Astrocyte of the cerebellum (primary cell): ENCODE results near the gene ST3GAL3.

Source experiments
- DNase-seq: peaks from one replicate; pipeline ENCODE4 v3.0.0-alpha.2; 2011; ENCODE audit warnings: low read depth
- H3K4me3 ChIP-seq: 2 replicates; pipeline ENCODE4 v1.5.1; 2011; ENCODE audit warnings: mild to moderate bottlenecking, low read depth, low read length, moderate library complexity
- CTCF ChIP-seq: IDR thresholded peaks from 2 replicates; pipeline ENCODE4 v1.5.1; 2012; ENCODE audit warnings: low read length, low read depth, moderate library complexity, mild to moderate bottlenecking; ENCODE audit errors: missing control alignments
- in situ Hi-C: cut with HindIII; loops from 2 replicates; pipeline ENCODE4 v1.10.0; 2017; ENCODE audit warnings: low sequenced_read_pairs

ST3GAL3 gene

GRCh38 chr1:43763497-43763973 is 56.2 kb downstream of the ST3GAL3 start:
- no peak overlapping the region for H3K4me3 ChIP-seq
- in situ Hi-C loops = loop anchor here (5.0 to 10.0 kb wide), 3 partner anchors 101 to 261 kb away; partner anchors contain the start of gene CCDC24
- peak; percentile 80 for TF ChIP-seq CTCF
- DNase-seq = peak; percentile 89

- no peak for DNase-seq
- H3K4me3 ChIP-seq = no peak overlapping the region
- in situ Hi-C loops = loop anchor here (5.0 to 10.0 kb wide), 3 partner anchors 100 to 260 kb away; partner anchors contain the start of gene CCDC24
- TF ChIP-seq CTCF = no peak
Observed at GRCh38 chr1:43764581-43764980, 57.2 kb downstream of the ST3GAL3 start.

- no peak for TF ChIP-seq CTCF
Observed at GRCh38 chr1:43766086-43766784, 58.9 kb downstream of the ST3GAL3 start.

GRCh38 chr1:43766818-43767525 is 59.6 kb downstream of the ST3GAL3 start:
- H3K4me3 ChIP-seq = no peak overlapping the region
- TF ChIP-seq CTCF = no peak
- DNase-seq = peak; percentile 35
- in situ Hi-C loops = loop anchor here (5.0 to 10.0 kb wide), 5 partner anchors 70 to 258 kb away; partner anchors contain the start of genes ATP6V0B and DPH2

More at GRCh38 chr1:43766086-43766784, 58.9 kb downstream of the ST3GAL3 start:
- in situ Hi-C loops = loop anchor here (5.0 to 10.0 kb wide), 5 partner anchors 71 to 259 kb away; partner anchors contain the start of genes ATP6V0B and DPH2
- no peak overlapping the region for H3K4me3 ChIP-seq
- DNase-seq = no peak

- in situ Hi-C loops = loop anchor here (5.0 to 10.0 kb wide), 5 partner anchors 69 to 257 kb away; partner anchors contain the start of genes ATP6V0B and DPH2
- TF ChIP-seq CTCF = no peak
- no peak for DNase-seq
- no peak overlapping the region for H3K4me3 ChIP-seq
Observed at GRCh38 chr1:43768168-43768567, 60.8 kb downstream of the ST3GAL3 start.

GRCh38 chr1:43769350-43769908 is 62.1 kb downstream of the ST3GAL3 start:
- no peak for DNase-seq
- in situ Hi-C loops = loop anchor here (5.0 to 10.0 kb wide), 5 partner anchors 68 to 255 kb away; partner anchors contain the start of genes ATP6V0B and DPH2
- no peak for TF ChIP-seq CTCF
- H3K4me3 ChIP-seq = no peak overlapping the region
